ENCODE data around the gene PHC2. TPM values are rescaled to one million over a fixed set of nuclear protein-coding genes. Genes with fewer than 3 reads are reported as not detected.

PHC2 gene
- polyA plus RNA-seq, 1 donor from 2014 or later, result 171 TPM

DNA sequence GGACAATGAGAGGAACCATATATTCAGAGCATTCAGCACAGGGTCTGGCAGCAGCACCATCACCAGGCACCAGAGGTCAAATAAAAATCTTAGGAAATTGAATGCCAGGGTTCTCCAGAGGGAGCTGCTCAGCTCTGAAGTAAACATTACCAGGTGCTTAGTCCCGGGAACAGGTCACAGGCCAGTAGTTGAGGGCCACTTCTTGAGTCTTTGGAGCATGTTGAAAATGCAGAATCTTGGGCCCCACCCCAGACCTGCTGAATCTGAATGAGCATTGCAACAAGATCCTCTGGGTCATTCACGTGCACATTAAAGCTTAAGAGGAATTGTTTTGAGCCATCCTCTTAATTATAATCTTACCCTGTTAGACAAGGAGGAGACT, 33.8 kb downstream of the PHC2 start:
- Histone ChIP-seq H3K9me3 (ENCODE audit: low read length) (no peaks in the 10 kb centered on the region), H3K27me3 (ENCODE audit: insufficient read depth, low read depth, low read length) (no peaks in the 10 kb centered on the region), H3K36me3 (ENCODE audit: insufficient read depth, low read length) (no peaks in the 10 kb centered on the region), H2AFZ (ENCODE audit: low read depth, low read length) (no peak overlapping the region), H3F3A (ENCODE audit: insufficient read depth, low read length, poor library complexity, severe bottlenecking) (peaks cover 14% of the 10 kb centered on the region), H3K9ac (ENCODE audit: low read length) (no peak overlapping the region), H3K9me2 (ENCODE audit: insufficient read depth, low read length) (no peaks in the 10 kb centered on the region), H3K4me3 (ENCODE audit: low read length) (no peak overlapping the region), H3K4me2 (ENCODE audit: low read length) (no peak overlapping the region), H3K27ac (ENCODE audit: low read length) (no peak overlapping the region), H3K79me2 (replicated peaks; ENCODE audit: insufficient read depth, low read length) (peaks cover 11% of the 10 kb centered on the region), H4K20me1 (ENCODE audit: insufficient read depth) (no peaks in the 10 kb centered on the region)
- no peak for TF ChIP-seq POLR2AphosphoS5 (IDR thresholded peaks at IDR 0.05)
- no peak for TF ChIP-seq EP300 (conservative IDR thresholded peaks at IDR 0.05; ENCODE audit: poor library complexity, severe bottlenecking)
- TF ChIP-seq CTCF (IDR thresholded peaks at IDR 0.05; ENCODE audit: poor library complexity, severe bottlenecking), result no peak
- TF ChIP-seq SMC3 (conservative IDR thresholded peaks at IDR 0.05; ENCODE audit: poor library complexity), result no peak
- no peak for TF ChIP-seq TAF1 (IDR thresholded peaks at IDR 0.05; ENCODE audit: low read depth)
- TF ChIP-seq EZH2 (IDR thresholded peaks at IDR 0.05; ENCODE audit: borderline replicate concordance, insufficient read depth, low read length, poor library complexity, severe bottlenecking), result no peak
- no peak for TF ChIP-seq MXI1 (conservative IDR thresholded peaks at IDR 0.05; ENCODE audit: poor library complexity, severe bottlenecking)
- TF ChIP-seq RAD21 (conservative IDR thresholded peaks at IDR 0.05), result no peak
- TF ChIP-seq, protein P1, sequence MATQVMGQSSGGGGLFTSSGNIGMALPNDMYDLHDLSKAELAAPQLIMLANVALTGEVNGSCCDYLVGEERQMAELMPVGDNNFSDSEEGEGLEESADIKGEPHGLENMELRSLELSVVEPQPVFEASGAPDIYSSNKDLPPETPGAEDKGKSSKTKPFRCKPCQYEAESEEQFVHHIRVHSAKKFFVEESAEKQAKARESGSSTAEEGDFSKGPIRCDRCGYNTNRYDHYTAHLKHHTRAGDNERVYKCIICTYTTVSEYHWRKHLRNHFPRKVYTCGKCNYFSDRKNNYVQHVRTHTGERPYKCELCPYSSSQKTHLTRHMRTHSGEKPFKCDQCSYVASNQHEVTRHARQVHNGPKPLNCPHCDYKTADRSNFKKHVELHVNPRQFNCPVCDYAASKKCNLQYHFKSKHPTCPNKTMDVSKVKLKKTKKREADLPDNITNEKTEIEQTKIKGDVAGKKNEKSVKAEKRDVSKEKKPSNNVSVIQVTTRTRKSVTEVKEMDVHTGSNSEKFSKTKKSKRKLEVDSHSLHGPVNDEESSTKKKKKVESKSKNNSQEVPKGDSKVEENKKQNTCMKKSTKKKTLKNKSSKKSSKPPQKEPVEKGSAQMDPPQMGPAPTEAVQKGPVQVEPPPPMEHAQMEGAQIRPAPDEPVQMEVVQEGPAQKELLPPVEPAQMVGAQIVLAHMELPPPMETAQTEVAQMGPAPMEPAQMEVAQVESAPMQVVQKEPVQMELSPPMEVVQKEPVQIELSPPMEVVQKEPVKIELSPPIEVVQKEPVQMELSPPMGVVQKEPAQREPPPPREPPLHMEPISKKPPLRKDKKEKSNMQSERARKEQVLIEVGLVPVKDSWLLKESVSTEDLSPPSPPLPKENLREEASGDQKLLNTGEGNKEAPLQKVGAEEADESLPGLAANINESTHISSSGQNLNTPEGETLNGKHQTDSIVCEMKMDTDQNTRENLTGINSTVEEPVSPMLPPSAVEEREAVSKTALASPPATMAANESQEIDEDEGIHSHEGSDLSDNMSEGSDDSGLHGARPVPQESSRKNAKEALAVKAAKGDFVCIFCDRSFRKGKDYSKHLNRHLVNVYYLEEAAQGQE (IDR thresholded peaks at IDR 0.05; ENCODE audit: borderline replicate concordance), result no peak

DNA sequence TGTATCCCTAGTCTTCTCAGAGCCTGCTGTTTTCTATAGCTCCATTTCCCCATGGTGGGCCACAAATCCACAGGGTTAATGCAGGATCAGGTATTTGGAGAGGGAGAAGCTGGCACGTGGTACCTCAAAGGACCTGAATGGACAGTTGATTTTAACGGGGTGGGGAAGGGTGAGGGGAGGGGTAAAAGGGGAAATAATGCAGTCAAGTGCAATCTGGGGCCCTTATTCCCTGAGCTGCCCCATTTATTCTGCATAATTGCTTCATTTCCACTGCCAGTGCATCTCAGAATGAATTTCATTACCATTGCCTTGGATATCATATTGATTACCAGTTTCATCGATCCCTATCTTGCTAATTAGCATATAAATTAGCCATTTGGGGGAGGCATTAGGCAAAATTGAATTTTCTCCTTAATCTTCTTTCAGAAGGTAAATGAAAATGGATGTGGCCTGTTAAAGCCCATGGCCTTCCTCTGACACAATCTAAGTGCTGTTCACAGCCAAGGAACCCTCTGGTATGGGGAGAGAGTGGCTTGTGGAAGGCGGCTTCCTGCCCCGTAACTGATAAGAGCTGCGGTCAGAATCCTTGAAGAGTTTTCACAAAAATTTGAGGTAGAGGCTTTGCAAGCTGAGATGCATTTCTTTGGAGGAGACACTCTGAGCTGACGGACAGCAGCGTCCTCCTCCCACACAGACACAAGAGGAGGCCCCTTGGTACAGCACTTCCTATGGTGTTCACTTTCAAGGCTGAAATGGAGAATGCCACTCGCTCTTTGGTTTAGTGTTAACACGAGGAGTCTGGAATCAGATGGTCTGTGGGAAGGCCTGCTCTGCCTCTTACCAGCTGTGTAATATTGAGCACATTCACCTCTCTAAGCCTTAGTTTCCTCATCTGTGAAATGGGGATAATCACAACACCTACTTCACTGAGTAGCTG, 34.4 kb downstream of the PHC2 start:
- Histone ChIP-seq H3K4me2 (ENCODE audit: low read length) (no peak overlapping the region), H3F3A (ENCODE audit: insufficient read depth, low read length, poor library complexity, severe bottlenecking) (peaks cover 15% of the 10 kb centered on the region), H3K9ac (ENCODE audit: low read length) (no peak overlapping the region), H3K9me3 (ENCODE audit: low read length) (no peaks in the 10 kb centered on the region), H4K20me1 (ENCODE audit: insufficient read depth) (no peaks in the 10 kb centered on the region), H3K4me3 (ENCODE audit: low read length) (no peak overlapping the region), H3K27me3 (ENCODE audit: insufficient read depth, low read depth, low read length) (no peaks in the 10 kb centered on the region), H3K9me2 (ENCODE audit: insufficient read depth, low read length) (no peaks in the 10 kb centered on the region), H3K79me2 (replicated peaks; ENCODE audit: insufficient read depth, low read length) (peaks cover 11% of the 10 kb centered on the region), H2AFZ (ENCODE audit: low read depth, low read length) (no peak overlapping the region), H3K27ac (ENCODE audit: low read length) (no peak overlapping the region), H3K36me3 (ENCODE audit: insufficient read depth, low read length) (no peaks in the 10 kb centered on the region)
- TF ChIP-seq RAD21 (conservative IDR thresholded peaks at IDR 0.05) (no peak), EP300 (conservative IDR thresholded peaks at IDR 0.05; ENCODE audit: poor library complexity, severe bottlenecking) (no peak), POLR2AphosphoS5 (IDR thresholded peaks at IDR 0.05) (no peak), SMC3 (conservative IDR thresholded peaks at IDR 0.05; ENCODE audit: poor library complexity) (no peak), MXI1 (conservative IDR thresholded peaks at IDR 0.05; ENCODE audit: poor library complexity, severe bottlenecking) (no peak), CTCF (IDR thresholded peaks at IDR 0.05; ENCODE audit: poor library complexity, severe bottlenecking) (no peak), EZH2 (IDR thresholded peaks at IDR 0.05; ENCODE audit: borderline replicate concordance, insufficient read depth, low read length, poor library complexity, severe bottlenecking) (no peak), TAF1 (IDR thresholded peaks at IDR 0.05; ENCODE audit: low read depth) (no peak)
- TF ChIP-seq, protein P1 (IDR thresholded peaks at IDR 0.05; ENCODE audit: borderline replicate concordance), result no peak

Data from neural cell (in vitro differentiated cells).